GM21619 (cell line): Measurements from ENCODE around the gene RIPK3.
"Not testable (repeated sequence)": the region's sequence is repeated elsewhere in the genome, so short reads cannot be mapped to it uniquely, and the experiment has no call there.

Experiments
- ATAC-seq: cut with Tn5 transposase; IDR thresholded peaks from one replicate; pipeline ENCODE4 v1.9.1; 2021; ENCODE audit not compliant: unreplicated experiment

The RIPK3 gene

DNA sequence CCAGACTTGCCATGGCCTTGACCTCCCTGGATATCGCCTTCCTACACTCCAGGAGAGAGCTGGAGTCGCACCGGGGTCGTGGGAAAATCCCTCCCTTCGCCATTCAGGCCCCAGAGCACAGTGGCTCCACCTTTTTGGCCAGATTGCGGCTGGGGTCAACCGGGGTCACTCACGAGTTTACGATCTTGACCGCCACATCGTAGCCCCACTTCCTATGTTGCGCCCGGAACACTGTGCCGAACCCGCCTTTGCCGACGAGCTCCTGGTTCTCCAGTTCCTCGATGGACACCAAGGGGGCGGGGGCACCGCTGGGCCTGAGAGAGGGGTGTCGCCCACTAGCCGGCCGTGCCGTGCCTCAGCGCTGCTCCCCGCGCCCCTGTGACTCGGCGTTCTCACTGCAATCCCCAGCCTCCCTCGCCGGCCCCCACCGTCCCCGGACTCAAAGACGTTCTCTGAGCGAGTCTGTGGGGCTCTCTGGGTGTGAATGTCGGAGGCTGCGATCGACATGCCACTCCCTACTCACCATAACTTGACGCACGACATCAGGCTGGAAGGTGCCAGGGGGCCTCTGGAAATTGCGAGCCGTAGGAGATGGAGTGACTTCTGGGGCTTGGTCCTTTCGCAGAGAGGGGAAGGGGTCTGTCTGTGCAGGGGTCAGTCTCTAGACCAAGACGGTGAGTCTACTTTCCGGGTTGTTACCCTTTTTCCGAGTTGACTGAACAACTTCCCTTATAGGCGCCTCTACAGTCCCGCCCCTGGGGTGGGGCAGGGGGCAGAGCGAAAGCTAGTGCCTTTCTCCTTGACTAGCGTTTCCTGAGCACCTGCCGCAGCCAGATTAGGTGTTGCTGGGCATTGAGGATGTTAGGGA, at the start of gene RIPK3:
RIPK3 (minus strand) TSS at position 708 of the 868 bp plus-strand sequence; CDS start at position 543, 165 bp downstream.
- ATAC-seq = peak; percentile 85

DNA sequence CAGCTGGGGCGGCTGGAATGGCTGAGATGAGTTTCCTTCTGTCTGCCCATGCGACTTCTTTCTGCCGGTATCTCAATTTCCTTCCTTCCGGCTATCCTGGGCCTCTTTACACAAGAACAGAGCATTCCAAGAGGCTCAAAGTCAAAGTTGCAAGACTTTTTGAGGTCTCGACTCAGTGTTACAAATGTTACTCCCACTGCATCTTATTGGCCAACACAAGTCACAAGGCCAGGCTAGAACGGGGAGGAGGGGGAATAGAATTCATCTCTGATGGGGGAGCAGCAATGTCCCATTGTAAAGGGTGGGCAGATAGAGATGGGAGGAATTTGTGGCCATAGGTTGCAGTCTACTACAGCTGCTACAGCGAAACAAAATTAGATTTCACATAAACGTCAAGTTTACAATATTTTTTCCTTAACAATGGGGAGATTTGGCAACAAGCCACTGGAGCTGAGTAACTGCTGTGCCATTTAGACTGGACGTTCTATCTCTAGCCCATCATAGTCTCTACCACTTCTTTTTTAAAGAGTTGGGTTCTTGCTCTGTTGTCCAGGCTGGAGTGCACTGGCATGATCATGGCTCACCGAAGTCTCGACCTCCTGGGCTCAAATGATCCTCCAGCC, 49.5 kb upstream of the RIPK3 start:
- ATAC-seq = no peak

DNA sequence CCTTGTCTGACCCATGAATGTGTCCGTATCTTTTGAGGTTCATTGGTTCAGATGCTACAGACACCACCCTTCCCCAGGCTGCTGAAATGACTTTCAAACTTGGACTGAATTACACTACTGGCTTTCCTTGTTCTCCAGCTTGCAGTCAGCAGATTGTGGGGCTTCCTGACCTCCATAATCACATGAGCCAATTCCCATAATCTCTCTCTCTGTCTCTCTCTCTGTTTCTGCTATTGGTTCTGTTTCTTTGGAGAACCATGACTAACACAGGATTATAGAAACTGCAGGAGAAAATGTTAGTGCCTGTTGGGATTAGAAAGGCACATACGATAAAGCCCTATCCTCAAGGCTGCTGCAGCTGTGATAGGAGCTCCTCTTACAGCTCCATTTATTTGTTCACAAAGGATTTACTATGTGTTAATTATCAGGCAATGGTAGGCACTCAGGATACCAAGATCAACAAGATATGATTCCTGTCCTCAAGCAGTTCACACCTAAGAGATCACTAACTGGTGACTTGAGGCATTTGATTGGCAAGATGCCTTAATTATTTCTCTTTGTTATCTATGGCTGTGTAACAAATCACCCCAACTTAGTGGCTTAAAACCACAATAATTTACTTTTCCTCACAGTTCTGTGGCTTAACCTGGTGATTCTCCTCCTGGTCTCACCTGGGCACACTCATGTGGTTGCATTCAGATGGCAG, 48.8 kb upstream of the RIPK3 start:
- no peak for ATAC-seq

DNA sequence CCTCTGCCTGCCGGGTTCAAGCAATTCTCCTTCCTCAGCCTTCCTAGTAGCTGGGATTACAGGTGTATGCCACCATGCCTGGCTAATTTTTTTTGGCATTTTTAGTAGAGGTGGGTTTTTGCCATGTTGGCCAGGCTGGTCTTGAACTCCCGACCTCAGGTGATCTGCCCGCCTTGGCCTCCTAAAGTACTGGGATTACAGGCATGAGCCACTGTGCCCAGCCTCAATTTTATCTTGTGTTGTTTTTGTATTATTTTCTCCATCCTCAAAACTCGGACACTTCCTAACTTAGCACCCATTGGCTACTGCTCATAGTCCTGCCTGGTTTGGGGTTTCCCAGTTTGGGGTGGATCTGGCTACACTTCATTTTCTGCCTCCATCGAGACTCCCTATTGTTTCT, 47.8 kb upstream of the RIPK3 start:
- ATAC-seq = not testable (repeated sequence)

DNA sequence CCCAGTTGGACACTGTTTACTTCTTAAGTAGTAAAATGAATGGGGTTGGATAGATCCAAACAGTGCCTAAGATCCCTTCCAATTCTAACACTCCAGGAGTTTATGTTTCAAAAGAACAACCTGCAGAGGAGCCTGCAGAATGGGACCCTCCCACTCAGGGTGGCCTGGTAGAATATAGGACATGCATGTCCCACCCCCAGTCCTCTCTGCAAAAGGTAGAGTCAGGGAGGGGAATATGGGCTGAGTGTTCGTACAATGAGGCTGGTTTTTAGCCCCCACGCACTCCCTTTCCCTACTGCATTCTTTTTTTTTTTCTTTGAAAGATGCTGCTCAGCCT, 47.2 kb upstream of the RIPK3 start:
- no peak for ATAC-seq

DNA sequence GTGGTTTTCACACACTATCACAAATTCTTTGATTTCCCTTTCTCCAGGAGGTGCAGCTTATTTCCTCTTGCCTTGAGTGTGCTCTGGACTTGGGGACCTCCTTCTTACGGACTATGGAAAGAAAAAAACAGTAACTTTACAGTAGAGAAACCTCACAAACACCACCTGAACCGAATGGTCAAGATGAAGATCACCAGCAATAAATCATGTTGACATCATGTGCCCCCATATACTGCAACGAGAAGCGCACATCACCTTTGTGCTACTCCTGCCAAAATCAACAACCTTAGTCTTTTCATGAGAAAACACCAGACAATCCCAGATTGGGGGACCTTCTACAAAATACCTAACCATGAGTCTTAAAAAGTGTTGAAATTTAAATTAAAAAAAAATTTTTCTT, 45.7 kb upstream of the RIPK3 start:
- no peak for ATAC-seq

DNA sequence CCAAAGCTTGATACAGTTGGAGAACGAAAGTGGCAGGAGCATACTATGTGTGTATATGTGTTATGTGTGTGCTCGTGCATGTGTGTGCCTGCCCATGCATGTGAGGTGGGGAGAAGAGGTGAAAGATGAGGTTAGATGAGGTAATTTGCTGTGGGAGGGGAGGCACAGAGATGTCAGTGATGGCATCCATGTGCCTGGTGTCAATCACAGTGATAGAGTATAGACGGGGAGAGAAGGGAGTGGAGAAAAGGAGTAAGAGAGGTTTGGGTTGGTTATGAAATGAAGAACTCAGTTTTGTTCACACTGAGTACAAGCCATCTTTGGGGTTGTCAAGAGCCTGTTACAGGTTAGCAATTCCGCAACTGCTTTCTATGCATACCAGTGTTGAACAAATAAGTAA, 44.4 kb upstream of the RIPK3 start:
- ATAC-seq = no peak

DNA sequence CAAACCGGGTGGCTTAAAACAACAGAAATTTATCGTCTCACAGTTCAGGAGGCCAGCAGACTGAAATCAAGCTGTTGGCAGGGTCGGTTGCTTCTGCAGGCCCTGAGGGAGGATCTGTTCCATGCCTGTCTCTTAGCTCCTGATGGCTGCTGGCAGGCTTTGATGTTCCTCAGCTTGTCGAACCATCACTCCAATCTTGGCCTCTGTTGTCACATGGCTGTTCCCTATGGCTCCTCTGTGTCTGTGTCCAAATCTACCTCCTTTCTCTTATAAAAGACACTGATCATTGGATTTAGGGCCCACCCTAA, 42.2 kb upstream of the RIPK3 start:
- ATAC-seq = no peak

DNA sequence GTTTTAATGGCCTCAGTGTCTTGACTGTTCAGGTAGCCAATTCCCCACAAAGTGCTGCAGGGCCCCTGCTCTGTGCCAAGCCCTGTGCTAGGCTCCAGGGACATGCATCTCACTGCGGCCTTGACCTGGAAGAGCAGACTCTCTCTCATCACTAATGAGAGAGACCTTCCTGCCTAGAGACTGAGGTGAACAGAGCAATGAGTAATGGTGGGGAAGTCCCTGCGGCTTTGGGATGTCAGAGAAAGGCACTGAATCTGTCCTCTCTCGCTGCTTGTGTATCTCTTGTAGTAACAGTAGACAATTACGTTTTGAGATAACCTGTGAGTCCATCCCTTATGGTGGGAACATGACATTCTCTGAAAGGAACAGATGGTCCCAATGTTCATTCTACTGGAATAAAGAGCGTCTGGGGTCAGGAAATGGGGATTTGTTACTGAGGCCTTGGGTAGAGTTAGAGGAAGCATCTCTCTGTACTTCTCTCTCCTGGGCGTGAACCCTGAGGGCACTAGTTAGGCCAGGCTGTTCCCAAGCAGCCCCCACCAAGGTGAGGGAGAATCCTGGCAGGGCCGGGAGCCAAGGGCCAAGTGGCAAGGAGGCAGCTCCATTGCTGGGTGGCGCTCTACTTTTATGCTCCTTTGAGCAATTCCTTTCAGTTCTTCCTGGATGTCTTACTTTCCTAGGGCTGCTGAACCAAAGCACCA, 41.7 kb upstream of the RIPK3 start:
- no peak for ATAC-seq

DNA sequence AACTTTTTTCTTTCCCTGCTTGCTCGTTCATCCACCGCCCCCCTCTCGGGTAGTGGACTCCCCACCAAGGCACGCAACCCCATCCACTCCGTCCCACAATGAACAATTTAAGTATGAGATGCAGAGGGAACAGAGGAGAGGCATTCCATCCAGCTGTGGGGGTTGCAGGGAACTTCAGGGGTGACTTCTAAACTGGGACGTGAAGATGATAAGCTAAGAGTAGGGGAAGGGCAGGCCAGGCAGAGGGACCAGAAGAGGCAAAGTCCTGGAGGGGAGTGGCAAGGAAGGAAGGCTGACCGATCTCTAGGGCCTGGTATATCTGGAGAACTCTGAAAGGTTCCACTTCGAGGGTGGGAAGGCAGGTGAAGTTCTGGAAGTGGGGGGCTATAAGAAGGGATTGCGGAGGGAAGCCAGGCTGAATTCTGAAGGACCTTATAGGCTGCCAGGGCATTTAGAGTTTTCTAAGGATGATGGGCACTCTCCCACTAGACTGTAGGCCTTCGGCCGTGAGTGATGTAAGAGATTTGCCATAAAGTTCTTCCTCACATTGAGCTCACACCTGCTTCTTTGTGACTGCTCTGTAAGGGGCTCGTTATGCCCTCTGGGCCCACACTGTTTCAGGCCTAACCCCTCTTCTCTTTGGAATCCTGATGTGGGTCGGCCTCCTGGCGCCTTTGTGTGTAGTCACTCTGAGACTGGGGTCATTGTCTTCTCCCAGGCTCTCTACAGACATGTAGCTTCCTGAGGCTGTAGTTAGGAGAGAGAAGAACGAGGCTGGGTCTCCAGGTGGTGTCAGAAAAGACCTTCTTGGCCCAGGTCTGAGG, 40.3 kb upstream of the RIPK3 start:
- no peak for ATAC-seq

DNA sequence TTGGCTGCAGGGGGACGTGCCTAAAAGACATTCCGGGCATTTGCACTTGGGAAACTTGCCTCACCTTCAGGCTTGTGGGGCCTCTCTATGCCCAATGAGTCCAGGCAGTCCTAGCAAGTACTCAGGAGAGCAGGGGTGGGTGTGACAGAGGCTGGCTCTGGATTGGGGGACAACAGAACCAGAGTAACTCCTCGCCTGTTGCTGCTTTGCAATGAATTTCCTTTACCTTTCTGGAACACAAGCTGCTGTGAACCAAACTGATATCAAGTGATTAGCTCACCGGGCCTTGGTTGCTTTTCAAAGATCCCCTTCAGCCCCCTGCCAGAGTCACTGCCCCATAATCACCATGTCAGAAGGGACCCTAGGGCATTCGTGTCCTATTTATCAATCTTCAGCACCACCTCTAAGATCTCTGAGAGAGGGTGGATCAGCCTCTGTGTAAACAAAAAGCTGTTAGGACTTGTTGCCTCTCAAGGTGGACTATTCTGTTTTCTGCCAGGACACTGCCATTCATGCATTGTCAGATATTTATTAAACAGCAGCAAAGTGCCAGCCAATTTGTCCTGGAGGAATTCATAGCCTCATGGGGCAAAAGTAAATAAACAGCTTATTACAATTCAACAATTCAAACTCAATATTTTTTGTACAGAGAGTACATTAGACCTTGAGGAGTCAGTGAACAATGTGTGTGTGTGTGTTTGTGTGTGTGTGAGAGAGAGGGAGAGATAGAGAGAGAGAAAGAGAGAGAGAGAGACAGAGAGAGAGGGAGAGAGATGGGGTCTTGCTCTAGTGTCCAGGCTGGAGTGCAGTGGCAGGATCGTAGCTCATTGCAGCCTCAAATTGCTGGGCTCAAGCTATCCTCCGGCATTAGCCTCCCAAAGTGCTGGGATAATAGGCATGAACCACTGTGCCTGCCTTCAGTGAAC, 39.5 kb upstream of the RIPK3 start:
- ATAC-seq = no peak

DNA sequence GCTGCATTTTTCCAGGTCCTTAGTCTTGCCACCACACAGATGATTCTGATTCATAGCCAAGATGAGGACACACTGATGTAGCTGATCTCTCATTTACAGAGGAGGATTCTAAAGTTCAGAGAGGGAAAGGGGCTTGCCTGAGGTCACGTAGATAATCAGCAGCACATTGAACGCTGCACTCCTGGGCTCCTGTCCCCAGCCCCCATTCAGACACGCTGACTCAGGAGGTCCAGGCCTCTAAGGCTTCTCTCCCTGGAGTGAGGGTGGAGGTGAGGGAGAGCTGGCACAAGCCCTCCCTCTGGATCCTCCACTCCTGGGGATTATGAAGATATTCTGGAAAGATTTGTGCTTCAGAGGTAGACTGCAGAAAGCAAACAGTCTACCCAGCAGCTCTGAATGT, 38.5 kb upstream of the RIPK3 start:
- ATAC-seq = no peak

DNA sequence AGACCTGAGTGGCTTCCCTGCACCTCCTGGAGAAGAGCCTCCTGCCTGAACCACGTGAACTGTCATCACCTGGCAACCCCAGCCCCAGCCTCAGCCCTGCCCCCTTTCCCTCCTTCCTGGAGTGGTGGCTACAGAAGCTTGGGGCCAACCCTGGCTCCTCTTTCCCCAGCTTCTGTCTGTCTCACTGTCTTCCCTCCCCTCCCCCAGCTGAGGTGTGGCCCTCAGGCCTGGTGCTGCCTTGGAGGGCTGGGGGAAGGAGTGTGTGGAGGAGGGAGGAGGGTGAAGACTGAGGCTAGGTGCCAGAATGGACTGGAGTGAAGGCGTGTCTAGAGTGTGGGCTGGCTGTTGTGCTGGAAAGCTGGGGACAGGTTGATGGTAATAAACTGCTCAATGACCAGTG, 37.9 kb upstream of the RIPK3 start:
- ATAC-seq = no peak

DNA sequence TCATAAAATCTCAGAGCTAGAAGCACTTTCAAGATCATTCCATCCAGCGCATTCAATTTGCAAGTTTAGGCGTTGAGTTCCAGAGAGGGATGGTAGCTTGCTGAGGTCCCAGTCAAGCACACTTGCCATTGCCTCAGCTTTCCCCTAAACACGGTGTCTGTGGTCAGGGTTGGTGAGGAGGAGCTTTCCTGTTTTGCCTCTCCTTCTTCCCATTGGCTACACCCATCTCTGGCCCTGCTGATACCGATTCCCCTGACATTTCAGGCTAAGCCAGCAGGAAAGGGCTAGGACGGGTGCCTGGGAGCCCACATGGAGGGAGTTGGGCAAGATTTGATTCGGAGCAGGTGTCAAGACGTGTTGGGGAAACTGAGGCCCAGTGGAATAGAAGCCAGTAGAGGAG, 37.3 kb upstream of the RIPK3 start:
- ATAC-seq = no peak

DNA sequence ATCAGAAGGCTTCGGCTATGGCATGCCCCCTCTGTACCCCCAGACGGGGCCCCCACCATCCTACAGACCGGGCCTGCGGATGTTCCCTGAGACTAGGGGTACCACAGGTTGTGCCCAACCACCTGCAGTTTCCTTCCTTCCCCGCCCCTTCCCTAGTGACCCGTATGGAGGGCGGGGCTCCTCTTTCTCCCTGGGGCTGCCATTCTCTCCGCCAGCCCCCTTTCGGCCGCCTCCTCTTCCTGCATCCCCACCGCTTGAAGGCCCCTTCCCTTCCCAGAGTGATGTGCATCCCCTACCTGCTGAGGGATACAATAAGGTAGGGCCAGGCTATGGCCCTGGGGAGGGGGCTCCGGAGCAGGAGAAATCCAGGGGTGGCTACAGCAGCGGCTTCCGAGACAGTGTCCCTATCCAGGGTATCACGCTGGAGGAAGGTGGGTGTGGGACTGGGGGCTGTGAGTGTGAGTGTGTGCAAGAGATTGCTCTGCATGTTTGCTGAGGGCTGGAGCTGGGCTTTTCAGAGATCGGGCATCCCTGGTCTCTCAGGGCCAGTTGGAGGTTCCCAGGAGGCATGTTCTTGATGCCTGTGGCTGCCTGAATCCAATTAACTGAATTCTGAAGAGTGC, 36.8 kb upstream of the RIPK3 start:
- no peak for ATAC-seq

DNA sequence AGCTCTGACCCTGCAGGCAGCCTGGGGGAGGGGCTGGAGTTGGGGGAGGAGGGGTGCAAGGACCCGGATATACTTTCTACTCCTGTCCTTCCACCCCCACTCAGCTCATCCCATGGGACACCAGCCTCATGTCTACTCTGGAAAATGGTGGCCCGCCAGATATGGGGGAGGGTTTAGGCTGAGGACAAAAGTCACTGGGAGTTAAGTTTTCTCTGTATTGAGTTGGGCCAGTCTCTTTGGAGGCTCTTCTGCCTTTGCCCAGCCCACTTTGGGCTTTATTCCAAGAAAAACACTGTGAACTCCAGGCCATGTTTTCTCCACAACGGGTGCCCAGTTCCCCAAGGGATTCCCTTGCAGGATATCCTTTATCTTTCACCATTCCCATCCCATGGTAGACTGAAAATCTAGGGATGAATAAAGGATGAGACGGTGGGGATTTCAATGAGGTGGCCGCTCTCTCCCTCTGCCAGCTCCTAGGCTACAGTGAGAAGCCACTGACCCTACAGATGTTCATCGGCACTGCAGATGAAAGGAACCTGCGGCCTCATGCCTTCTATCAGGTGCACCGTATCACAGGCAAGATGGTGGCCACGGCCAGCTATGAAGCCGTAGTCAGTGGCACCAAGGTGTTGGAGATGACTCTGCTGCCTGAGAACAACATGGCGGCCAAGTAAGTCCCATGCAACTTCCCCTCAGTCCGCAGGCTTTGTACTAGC, 33.1 kb upstream of the RIPK3 start:
- no peak for ATAC-seq

DNA sequence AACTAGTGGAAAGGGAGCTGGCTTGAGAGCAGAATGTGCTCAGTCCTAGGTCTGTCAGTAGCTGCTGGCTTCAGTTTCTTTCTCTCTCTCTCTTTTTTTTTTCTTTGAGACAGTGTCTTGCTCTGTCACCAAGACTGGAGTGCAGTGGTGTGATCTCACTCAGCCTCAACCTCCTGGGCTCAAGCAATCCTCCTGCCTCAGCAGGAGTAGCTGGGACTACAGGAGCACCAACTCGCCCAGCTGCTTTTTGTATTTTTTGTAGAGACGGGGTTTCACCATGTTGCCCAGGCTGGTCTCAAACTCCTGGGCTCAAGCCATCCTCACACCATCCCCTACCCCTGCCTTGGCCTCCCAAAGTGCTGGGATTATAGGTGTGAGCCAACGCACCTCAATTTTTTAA, 31.8 kb upstream of the RIPK3 start:
- ATAC-seq = not testable (repeated sequence)

DNA sequence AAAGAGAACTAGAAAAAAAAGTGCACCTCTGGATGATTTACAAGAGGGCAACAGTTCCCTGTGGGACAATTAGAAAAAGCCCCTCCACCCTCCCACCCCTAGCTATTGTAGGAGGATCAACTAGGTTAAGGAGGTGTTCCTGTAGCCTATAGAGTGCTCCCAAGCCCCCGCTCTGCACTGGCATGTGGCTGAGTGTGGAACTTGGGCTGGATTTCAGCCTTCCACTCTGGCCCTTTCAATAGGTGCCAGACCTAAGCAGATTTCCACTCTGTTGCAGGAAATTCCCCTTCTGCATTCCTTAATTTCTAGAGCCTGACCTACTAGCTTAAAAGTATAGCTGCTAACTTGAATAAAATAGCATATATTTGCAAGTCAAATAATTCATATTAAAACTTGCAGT, 31.0 kb upstream of the RIPK3 start:
- no peak for ATAC-seq
